BE2C (cell line): ENCODE data around the gene NNMT.
A peak's percentile ranks its signal among the peaks of the same experiment; 100 is the strongest.

Source experiments
- DNase-seq: peaks from one replicate; pipeline ENCODE4 v3.0.0-alpha.2; 2020
- H3K27me3 ChIP-seq: fragments of 250-450 bp; sonication (Bioruptor Pico); 2 replicates; pipeline ENCODE4 v1.5.1; 2020; ENCODE audit warnings: mild to moderate bottlenecking
- H3K36me3 ChIP-seq: fragments of 250-450 bp; sonication (Bioruptor Pico); 2 replicates; pipeline ENCODE4 v1.5.1; 2020; ENCODE audit warnings: mild to moderate bottlenecking
- H3K4me1 ChIP-seq: fragments of 250-450 bp; sonication (Bioruptor Pico); 2 replicates; pipeline ENCODE4 v1.5.1; 2020
- H3K4me3 ChIP-seq: 2 replicates; pipeline ENCODE4 v1.5.1; 2011; ENCODE audit warnings: low read depth, low read length
- H3K9me3 ChIP-seq: fragments of 250-450 bp; sonication (Bioruptor Pico); 2 replicates; pipeline ENCODE4 v1.5.1; 2020
- TF ChIP-seq, protein P1 (sequence below): IDR thresholded peaks from 2 replicates; pipeline ENCODE4 v1.5.1; 2012; ENCODE audit warnings: mild to moderate bottlenecking, low read depth, low read length

Gene NNMT

DNA sequence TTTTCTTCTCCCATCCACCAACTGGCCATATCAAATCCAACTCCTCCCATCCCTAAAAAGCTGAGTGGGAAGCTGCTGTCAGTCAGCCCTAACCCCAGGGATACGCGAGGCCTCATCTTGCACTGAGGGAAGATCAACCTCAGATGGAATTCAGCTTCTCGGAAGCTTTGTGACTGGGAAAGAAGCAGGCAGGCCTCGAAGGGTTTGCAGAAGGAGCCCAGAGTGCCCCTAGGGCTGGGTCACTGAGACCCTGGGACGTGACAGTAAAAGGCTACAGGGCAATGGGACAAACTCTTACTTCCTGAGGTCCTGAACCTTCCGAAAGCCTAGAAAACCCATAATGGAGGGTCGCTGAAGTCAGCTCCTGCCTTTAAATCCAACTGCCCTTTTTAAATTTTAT, 34.4 kb upstream of the NNMT start:
- H3K27me3 ChIP-seq: peaks cover 9% of the 10 kb centered on the region
- TF ChIP-seq, protein P1, sequence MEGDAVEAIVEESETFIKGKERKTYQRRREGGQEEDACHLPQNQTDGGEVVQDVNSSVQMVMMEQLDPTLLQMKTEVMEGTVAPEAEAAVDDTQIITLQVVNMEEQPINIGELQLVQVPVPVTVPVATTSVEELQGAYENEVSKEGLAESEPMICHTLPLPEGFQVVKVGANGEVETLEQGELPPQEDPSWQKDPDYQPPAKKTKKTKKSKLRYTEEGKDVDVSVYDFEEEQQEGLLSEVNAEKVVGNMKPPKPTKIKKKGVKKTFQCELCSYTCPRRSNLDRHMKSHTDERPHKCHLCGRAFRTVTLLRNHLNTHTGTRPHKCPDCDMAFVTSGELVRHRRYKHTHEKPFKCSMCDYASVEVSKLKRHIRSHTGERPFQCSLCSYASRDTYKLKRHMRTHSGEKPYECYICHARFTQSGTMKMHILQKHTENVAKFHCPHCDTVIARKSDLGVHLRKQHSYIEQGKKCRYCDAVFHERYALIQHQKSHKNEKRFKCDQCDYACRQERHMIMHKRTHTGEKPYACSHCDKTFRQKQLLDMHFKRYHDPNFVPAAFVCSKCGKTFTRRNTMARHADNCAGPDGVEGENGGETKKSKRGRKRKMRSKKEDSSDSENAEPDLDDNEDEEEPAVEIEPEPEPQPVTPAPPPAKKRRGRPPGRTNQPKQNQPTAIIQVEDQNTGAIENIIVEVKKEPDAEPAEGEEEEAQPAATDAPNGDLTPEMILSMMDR: no peak

DNA sequence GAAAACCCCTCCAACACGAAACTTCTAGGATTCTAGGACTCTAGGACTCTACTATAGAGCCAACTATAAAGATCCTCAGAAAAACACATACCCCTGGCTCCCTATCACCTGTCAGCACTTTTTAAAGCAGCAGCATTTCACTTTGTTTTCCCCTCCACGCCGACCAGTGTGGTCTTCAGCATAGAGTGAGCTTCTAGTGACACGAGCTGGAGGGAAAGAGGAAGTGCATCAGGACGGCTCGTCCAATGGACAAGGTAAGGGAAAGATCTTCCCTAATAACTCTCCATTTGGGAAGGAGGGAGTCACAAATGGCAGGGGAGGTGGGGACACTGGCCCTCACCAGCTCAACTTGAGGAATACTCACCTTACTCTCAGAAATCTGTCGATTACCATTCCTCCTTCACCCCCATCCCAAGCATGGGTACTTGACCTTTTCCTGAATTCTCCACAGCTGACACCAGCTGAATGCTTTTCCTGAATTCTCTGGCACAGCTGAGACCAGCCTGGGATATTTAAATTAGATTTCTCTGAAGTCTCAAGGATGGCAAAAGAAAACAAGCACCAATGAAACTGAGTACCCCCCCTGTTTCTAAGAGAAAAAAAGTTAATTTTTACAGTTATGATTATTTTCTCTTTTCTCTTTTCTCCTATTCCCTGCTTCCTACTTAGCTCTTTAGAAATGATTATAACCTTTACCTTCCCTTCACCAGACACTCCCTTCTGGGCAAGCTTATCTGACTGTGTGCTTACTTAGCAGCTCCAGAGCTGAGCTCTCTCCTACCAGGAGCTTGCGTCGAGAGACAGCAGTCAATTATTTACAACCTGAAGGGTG, 33.3 kb upstream of the NNMT start:
- TF ChIP-seq, protein P1: peak; percentile 92
- peak; percentile 62 for DNase-seq
- Histone ChIP-seq H3K36me3 (no peaks in the 10 kb centered on the region), H3K9me3 (no peaks in the 10 kb centered on the region), H3K27me3 (peaks cover 9% of the 10 kb centered on the region), H3K4me3 (no peak overlapping the region), H3K4me1 (peaks cover 3% of the 10 kb centered on the region; the same call in 1 of the 2 replicates)

More for the DNA sequence above, 34.4 kb upstream of the NNMT start:
- Histone ChIP-seq H3K4me1 (peaks cover 6% of the 10 kb centered on the region; the same call in 1 of the 2 replicates), H3K36me3 (no peaks in the 10 kb centered on the region), H3K4me3 (no peak overlapping the region), H3K9me3 (no peaks in the 10 kb centered on the region)
- no peak for DNase-seq

DNA sequence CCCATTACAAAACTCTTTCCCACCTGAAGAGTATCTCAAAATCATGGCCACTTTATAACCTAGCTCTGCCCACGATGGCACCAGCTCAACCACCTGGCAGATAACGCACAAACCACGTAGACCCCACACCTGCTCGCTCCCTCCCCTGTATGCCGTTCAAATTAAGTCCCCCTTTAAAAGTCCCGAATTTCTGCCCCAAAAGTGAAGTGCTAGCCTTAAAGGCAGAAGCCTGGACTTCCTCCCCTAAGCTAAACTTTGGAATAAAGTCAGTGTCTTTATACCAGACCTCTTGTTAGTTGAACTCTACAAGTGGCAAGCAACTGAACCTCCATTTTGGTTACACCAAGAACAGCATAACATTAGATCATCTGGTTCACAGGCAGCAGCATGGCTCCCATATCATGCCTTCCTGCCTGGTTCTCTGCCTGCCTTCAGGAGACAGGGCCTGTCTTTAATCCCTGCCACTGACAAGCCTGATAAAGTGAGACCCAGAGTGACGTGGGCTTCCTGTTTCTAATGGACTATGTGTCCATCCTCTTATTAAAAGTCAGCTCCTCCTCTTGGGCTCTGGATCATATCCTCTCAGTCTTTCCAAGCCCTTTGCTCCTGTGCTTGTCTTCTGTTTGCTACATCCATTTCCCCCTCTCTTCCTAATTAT, 32.6 kb upstream of the NNMT start:
- no peak for DNase-seq
- H3K27me3 ChIP-seq: peaks cover 9% of the 10 kb centered on the region
- TF ChIP-seq, protein P1: no peak
- no peaks in the 10 kb centered on the region for H3K4me1 ChIP-seq
- no peaks in the 10 kb centered on the region for H3K36me3 ChIP-seq
- no peaks in the 10 kb centered on the region for H3K9me3 ChIP-seq
- no peak overlapping the region for H3K4me3 ChIP-seq

DNA sequence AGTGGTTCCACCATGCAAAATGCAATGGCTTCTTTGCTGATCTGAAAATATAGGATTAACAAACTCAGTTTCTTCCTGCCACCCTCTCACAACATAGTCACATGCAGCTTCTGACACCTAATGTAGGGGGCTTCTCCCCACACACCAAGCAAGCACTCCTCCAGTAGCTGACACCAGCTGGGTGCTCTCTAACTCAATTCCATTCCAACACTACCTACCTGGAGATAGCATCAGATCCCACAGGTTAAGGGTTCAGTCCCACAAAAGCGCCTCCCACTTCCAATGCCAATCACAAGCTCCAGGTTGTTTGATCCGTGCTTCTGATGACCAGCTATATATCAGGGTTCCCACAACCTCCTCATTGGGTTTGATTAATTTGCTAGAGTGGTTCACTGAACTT, 31.8 kb upstream of the NNMT start:
- H3K27me3 ChIP-seq: peaks cover 9% of the 10 kb centered on the region
- H3K9me3 ChIP-seq: no peaks in the 10 kb centered on the region
- DNase-seq: no peak
- H3K4me1 ChIP-seq: no peaks in the 10 kb centered on the region
- TF ChIP-seq, protein P1: no peak
- H3K36me3 ChIP-seq: no peaks in the 10 kb centered on the region
- H3K4me3 ChIP-seq: no peak overlapping the region

DNA sequence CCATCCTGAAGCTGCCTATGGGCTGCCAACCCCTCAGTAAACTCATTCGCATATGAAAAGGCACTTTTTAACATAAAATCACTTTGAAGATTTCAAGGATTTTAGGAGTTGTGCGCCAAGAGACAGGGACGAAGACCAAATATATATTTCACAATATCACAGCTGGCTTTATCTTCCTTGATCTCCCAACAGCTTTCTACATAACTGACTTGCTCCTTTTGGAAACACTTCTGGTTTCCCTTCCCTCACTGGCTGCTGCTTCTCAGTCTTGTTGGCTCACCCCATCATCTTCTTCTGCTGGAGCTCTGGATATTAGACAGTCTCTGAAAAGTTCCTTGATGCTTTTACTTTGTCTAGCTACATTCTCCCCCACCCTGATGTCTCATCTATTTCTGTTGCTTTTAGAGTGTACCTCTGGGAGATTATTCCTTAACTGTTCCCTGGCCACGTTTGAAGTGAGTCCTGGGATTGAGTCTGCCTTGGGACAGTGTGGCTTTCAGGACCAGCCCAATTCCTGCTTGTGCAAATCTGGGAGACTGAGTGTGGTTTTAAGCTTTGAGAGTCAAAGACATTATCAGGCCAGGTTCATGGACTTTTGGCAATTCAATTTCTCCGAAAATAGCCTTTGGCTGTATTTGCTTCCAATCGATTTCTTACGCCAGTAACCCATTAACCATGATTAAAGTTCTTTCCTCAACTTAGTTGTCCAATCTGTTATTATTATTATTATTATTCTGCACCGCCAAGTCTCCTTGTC, 30.9 kb upstream of the NNMT start:
- H3K4me3 ChIP-seq: no peak overlapping the region
- H3K36me3 ChIP-seq: no peaks in the 10 kb centered on the region
- no peaks in the 10 kb centered on the region for H3K9me3 ChIP-seq
- H3K4me1 ChIP-seq: no peaks in the 10 kb centered on the region
- H3K27me3 ChIP-seq: peaks cover 9% of the 10 kb centered on the region
- no peak for DNase-seq
- TF ChIP-seq, protein P1: no peak
